Measurements from ENCODE around the gene LRRC3.

LRRC3 gene

DNA sequence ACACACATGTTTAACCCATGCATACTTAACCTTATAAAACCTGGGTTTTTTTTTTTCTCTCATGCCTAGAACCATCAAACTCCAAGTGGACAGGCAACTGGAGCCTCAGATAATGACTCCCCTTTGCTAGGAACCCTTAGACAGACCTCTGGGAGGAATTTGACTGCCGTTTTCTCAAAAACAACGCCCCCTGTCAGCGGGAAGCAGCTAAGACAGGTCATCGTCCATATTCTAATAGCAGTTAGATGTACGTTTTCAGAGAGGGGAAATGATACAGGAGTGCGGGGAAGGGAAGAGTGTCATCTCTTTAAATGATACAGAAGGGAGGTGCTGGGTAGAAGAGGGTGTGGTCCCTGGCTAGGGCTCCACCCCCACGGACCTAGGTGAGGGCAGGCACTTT is 34.7 kb downstream of the LRRC3 start:
- no peak for DNase-seq (ENCODE audit: low spot score)
- in situ Hi-C loops (cut with MboI; ENCODE audit: low sequenced_read_pairs, unreplicated experiment) = loop anchor here (10.0 kb wide), 1 partner anchor 305 kb away; no protein-coding TSS in a partner anchor
- TF ChIP-seq, protein P1, sequence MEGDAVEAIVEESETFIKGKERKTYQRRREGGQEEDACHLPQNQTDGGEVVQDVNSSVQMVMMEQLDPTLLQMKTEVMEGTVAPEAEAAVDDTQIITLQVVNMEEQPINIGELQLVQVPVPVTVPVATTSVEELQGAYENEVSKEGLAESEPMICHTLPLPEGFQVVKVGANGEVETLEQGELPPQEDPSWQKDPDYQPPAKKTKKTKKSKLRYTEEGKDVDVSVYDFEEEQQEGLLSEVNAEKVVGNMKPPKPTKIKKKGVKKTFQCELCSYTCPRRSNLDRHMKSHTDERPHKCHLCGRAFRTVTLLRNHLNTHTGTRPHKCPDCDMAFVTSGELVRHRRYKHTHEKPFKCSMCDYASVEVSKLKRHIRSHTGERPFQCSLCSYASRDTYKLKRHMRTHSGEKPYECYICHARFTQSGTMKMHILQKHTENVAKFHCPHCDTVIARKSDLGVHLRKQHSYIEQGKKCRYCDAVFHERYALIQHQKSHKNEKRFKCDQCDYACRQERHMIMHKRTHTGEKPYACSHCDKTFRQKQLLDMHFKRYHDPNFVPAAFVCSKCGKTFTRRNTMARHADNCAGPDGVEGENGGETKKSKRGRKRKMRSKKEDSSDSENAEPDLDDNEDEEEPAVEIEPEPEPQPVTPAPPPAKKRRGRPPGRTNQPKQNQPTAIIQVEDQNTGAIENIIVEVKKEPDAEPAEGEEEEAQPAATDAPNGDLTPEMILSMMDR (IDR thresholded peaks at IDR 0.05; ENCODE audit: borderline replicate concordance, control extremely low read depth, extremely low read depth, insufficient read depth, missing control alignments) = no peak

DNA sequence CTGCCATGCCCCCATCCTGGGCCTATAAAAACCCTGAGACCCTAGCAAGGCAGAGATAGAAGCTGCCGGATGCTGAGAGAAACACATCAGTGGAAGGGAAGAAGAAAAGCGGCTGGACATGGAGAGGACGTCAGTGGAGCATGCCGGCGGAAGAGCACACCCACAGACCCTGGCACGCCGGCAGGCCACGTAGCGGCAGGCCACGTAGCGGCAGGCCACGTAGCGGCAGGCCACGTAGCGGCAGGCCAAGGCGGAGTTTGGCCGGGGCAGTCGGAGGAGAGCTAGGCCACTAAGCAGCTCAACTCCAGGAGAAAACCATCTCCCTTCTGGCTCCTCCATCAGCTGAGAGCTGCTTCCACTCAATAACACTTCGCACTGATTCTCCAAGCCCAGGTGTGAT is 35.1 kb downstream of the LRRC3 start:
- TF ChIP-seq, protein P1 (IDR thresholded peaks at IDR 0.05; ENCODE audit: borderline replicate concordance, control extremely low read depth, extremely low read depth, insufficient read depth, missing control alignments) = no peak
- in situ Hi-C loops (cut with MboI; ENCODE audit: low sequenced_read_pairs, unreplicated experiment) = loop anchor here (10.0 kb wide), 1 partner anchor 304 kb away; no protein-coding TSS in a partner anchor
- no peak for DNase-seq (ENCODE audit: low spot score)

DNA sequence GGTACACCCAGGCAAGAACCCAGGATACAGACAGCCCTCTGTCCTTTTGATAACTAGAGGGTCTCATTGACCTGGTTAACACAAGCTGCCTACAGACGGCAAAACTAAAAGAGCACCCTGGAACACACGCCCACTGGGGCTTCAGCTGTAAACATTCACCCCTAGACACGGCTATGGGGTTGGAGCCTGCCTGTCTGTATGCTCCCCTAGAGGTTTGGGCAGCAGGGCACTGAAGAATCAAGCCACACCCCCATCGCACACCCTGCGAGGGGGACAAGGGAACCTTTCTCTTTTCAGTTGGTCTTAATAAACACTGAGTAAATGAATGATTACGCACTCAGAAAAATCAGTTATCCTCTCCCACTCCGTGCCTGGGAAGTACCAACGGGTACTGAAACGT is 35.5 kb downstream of the LRRC3 start:
- TF ChIP-seq, protein P1 (IDR thresholded peaks at IDR 0.05; ENCODE audit: borderline replicate concordance, control extremely low read depth, extremely low read depth, insufficient read depth, missing control alignments) = no peak
- in situ Hi-C loops (cut with MboI; ENCODE audit: low sequenced_read_pairs, unreplicated experiment) = loop anchor here (10.0 kb wide), 1 partner anchor 304 kb away; no protein-coding TSS in a partner anchor
- no peak for DNase-seq (ENCODE audit: low spot score)

DNA sequence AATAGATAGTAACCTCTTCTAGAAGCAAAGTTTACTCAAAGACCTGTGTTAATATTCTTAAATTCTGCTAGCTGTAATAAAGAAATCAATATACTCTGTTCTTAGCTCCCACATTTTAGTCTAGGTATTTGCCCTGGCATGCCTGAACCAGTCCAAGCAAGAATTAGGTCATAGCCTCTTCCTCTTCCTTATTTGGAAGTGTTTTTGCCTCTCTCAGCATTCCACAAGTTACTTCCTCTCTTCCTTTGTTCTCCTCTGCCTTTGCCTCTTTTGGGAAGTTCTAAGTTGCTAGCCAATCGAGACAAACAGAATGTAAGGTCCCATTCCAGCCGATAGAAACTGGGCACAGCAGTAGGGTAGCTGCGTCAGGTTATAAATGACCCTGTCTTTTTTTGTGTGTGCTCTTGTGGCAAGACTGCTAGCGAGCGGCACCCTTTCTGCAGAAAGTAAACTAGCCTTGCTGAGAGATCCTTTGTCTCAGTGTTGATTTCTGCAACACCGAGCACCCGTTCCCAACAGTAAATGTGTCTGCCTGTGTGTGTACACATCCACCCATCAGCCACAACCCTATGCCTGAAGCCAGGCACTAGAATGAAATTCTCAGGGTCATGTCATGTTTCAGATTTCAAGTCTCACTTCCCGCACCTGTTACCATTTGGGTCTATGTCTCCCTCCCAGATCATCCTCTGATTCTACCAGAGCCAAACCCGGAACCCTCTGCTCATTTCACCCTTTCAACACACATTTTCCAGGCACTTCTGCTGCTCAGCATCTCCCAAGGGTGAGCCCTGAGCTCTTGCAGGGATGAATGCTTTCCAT is 37.5 kb downstream of the LRRC3 start:
- in situ Hi-C loops (cut with MboI; ENCODE audit: low sequenced_read_pairs, unreplicated experiment) = loop anchor here (10.0 kb wide), 1 partner anchor 302 kb away; no protein-coding TSS in a partner anchor
- TF ChIP-seq, protein P1 (IDR thresholded peaks at IDR 0.05; ENCODE audit: borderline replicate concordance, control extremely low read depth, extremely low read depth, insufficient read depth, missing control alignments) = no peak
- DNase-seq (ENCODE audit: low spot score) = no peak

DNA sequence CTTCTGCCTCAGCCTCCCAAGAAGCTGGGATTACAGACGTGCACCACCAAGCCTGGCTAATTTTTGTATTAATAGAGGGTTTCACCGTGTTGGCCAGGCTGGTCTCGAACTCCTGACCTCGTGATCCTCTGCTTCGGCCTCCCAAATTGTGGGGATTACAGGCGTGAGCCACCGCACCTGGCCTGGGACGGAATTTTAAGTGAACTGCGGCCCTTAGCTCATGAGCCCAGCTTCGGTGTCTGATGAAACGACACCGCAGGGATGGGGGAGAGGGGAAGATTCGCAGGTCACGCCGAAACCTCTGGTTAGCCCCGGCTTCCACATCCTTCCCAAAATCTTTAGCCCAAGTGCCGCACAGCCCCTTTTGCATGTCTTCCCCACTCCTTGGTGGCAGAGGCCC is 39.1 kb downstream of the LRRC3 start:
- no peak for DNase-seq (ENCODE audit: low spot score)
- TF ChIP-seq, protein P1 (IDR thresholded peaks at IDR 0.05; ENCODE audit: borderline replicate concordance, control extremely low read depth, extremely low read depth, insufficient read depth, missing control alignments) = no peak

DNA sequence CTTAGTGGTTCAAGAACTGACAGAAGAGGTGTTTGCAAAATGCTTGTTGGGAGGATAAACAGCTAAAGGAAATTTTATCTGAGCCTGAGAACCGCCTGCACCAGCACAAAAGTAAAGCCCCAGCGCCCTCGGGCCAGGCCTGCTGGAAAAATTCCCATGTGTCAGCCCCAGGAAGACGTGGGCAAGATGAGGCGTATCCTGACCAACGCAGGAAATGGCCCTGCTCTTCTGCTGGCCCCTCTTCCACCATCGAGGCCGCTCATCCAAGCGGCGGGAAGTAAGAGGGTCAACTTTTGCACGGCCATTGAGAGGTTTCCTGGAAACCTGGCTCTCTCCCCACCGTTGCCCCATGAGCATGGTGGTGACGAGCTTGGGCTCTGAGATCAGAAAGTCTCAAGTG is 39.6 kb downstream of the LRRC3 start:
- TF ChIP-seq, protein P1 (IDR thresholded peaks at IDR 0.05; ENCODE audit: borderline replicate concordance, control extremely low read depth, extremely low read depth, insufficient read depth, missing control alignments) = no peak
- in situ Hi-C loops (cut with MboI; ENCODE audit: low sequenced_read_pairs, unreplicated experiment) = loop anchor here (10.0 kb wide), 1 partner anchor 300 kb away; no protein-coding TSS in a partner anchor
- no peak for DNase-seq (ENCODE audit: low spot score)

More for the DNA sequence above, 39.1 kb downstream of the LRRC3 start:
- in situ Hi-C loops (cut with MboI; ENCODE audit: low sequenced_read_pairs, unreplicated experiment) = loop anchor here (10.0 kb wide), 1 partner anchor 300 kb away; no protein-coding TSS in a partner anchor

Measured in GM13976 (cell line).